Right cardiac atrium (tissue), 5 donors: ENCODE results near the gene LAMB4. TPM values are rescaled to one million over a fixed set of nuclear protein-coding genes. Genes with fewer than 3 reads are reported as not detected.

ENCODE experiments used
- ATAC-seq, 2 donors: fragments of 200-7000 bp; cut with Tn5 transposase; one replicate each; pipeline versions ENCODE4 v1.8.0 to v1.9.1; 2020; ENCODE audit warnings: moderate library complexity in 2 of 2, mild to moderate bottlenecking in 1 of 2
- DNase-seq, 3 donors: peaks; one replicate each; pipeline ENCODE4 v3.0.0-alpha.2; 2020
- H3K27ac ChIP-seq: one replicate; pipeline ENCODE4 v1.5.1; 2013; ENCODE audit warnings: mild to moderate bottlenecking, low read length, control low read depth, moderate library complexity
- H3K27me3 ChIP-seq: one replicate; pipeline ENCODE4 v1.6.1; 2013; ENCODE audit not compliant: control insufficient read depth, insufficient read depth
- H3K4me1 ChIP-seq: one replicate; pipeline ENCODE4 v1.6.1; 2013; ENCODE audit warnings: low read length; ENCODE audit not compliant: control insufficient read depth, insufficient read depth
- H3K4me3 ChIP-seq: one replicate; pipeline ENCODE4 v1.5.1; 2013; ENCODE audit warnings: low read length, control low read depth
- H3K9me3 ChIP-seq: one replicate; pipeline ENCODE4 v1.6.1; 2013; ENCODE audit warnings: low read length; ENCODE audit not compliant: control insufficient read depth
- WGBS: extraction: QIAGEN DNeasy Blood & Tissue Kit; methylation state at CpG from one replicate; pipeline ENCODE4 v1.1.7; 2013; 5-methylcytosine and 5-hydroxymethylcytosine counted together
- intact Hi-C, 4 donors: fragments of 100-400 bp; cut with DNase I; formaldehyde crosslinking; loops; one replicate each; pipeline versions ENCODE4 v1.11.0 to v1.14.0; 2022 to 2023
- long read RNA-seq, 4 donors: library from polyadenylated mRNA; unstranded; transcript quantifications; one replicate each; pipeline ENCODE4 v2.0.0, GENCODE V29; 2020 to 2021
- polyA plus RNA-seq: library from polyadenylated mRNA; stranded (reverse); fragments of 200-250 nt; gene quantifications from one replicate; pipeline ENCODE4 v1.2.3, GENCODE V29; 2013
- total RNA-seq, 4 donors: library from RNA; stranded (reverse); fragmentation: NEBNext Ultra II Directional; extraction: Animal tissue kit (Norgen Biotek cat#: 25700); gene quantifications; one replicate each; pipeline ENCODE4 v1.2.1, GENCODE V29; 2021
- donor health status: healthy with polysubstance abuse.
- donor health status: DM: no; HTN: yes; CAD: no.
- donor health status: DM: no; HTN: no; CAD: no.
- donor health status: DM: no; HTN: yes; CAD: no; lungs with severe emphysema.
- donor health status: DM: yes; HTN: yes; CAD: no.

The LAMB4 gene, protein sequence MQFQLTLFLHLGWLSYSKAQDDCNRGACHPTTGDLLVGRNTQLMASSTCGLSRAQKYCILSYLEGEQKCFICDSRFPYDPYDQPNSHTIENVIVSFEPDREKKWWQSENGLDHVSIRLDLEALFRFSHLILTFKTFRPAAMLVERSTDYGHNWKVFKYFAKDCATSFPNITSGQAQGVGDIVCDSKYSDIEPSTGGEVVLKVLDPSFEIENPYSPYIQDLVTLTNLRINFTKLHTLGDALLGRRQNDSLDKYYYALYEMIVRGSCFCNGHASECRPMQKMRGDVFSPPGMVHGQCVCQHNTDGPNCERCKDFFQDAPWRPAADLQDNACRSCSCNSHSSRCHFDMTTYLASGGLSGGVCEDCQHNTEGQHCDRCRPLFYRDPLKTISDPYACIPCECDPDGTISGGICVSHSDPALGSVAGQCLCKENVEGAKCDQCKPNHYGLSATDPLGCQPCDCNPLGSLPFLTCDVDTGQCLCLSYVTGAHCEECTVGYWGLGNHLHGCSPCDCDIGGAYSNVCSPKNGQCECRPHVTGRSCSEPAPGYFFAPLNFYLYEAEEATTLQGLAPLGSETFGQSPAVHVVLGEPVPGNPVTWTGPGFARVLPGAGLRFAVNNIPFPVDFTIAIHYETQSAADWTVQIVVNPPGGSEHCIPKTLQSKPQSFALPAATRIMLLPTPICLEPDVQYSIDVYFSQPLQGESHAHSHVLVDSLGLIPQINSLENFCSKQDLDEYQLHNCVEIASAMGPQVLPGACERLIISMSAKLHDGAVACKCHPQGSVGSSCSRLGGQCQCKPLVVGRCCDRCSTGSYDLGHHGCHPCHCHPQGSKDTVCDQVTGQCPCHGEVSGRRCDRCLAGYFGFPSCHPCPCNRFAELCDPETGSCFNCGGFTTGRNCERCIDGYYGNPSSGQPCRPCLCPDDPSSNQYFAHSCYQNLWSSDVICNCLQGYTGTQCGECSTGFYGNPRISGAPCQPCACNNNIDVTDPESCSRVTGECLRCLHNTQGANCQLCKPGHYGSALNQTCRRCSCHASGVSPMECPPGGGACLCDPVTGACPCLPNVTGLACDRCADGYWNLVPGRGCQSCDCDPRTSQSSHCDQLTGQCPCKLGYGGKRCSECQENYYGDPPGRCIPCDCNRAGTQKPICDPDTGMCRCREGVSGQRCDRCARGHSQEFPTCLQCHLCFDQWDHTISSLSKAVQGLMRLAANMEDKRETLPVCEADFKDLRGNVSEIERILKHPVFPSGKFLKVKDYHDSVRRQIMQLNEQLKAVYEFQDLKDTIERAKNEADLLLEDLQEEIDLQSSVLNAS (N-terminal part only)
- total RNA-seq (under 1 TPM in 1 of 4 donors, not detected in 3; 0.17 TPM), polyA plus RNA-seq (0.20 TPM)
- long read RNA-seq, donor 1: 0 reads
- long read RNA-seq, donor 2: 0 reads
- long read RNA-seq, donor 3: 0 reads
- long read RNA-seq, donor 4: 0 reads

DNA sequence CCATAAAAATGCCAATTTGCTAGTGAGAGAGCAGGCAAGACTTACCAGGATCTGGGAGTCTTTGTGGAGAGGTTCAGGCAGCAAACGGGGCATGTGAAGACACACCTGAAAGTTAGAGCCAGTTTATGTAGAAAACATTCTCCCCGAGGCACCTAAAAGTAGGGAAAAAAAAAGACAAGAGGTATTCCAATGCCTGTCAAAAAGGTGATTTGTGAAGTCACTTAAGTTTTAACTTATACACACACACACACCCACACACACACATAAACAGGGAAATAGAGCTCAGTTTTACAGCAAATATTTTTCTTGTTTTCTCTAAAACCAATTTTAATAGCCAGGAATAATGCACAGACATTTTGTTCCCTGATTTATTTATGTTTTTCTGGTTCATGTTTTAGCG is at the start of gene LAMB4:
TSS of gene LAMB4 (minus strand) at position 101 of the 400 bp plus-strand sequence. CDS start 7,197 bp downstream, outside the sequence.
- ATAC-seq: no peak
- 91% methylated on average over 3 of the region's 3 CpGs for WGBS

DNA sequence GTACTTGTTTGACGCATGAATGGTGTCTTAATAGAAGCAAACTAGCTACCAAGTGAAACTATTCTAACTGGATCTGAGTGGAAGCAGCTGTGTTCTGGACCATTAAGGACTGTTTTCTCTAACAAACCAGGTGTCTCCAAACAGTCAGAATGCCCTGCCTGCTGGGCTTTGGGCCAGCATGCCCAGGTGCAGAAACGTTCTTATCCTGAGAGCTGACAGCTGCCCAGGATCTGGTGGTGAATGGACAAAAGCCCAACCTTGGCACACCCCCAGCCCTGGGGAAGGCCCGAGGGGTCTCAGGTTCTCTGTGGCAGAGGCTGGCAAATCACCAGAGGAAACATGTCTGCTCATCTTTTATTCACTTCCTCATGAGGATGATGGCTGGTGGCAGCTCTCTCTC is 48.2 kb upstream of the LAMB4 start:
- intact Hi-C loops: no loop called here
- Histone ChIP-seq H3K27me3 (no peaks in the 10 kb centered on the region), H3K4me1 (no peaks in the 10 kb centered on the region), H3K9me3 (no peaks in the 10 kb centered on the region), H3K27ac (no peak overlapping the region), H3K4me3 (no peak overlapping the region)
- ATAC-seq: no peak
- DNase-seq: no peak
- WGBS: 53% methylated on average over 3 of the region's 3 CpGs

More for the DNA sequence above, at the start of gene LAMB4:
- intact Hi-C loops: no loop called here
- no peak for DNase-seq
- no peaks in the 10 kb centered on the region for H3K9me3 ChIP-seq
- no peaks in the 10 kb centered on the region for H3K4me1 ChIP-seq
- H3K4me3 ChIP-seq: no peak within 1 kb of the TSS
- no peak within 1 kb of the TSS for H3K27ac ChIP-seq
- H3K27me3 ChIP-seq: no peaks in the 10 kb centered on the region

DNA sequence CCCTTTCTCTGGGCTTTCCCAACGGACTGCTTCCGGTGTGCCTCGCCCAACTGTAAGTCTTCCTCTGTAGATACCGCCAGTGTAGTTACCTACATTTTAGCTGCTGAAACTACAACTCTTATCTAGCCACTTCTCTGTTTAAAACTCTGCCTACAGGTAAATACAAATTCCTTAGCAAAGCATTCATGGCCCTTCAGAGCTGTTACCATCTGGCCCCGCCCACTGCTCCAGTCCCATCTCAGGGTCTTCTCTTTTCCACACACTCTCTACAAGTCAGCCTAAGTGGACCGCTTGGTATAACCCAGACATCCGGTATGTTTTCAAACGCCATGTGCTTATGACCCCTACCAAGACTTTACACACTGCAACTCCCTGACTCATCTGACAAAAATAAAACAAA is 41.0 kb upstream of the LAMB4 start:
- Histone ChIP-seq H3K9me3 (no peaks in the 10 kb centered on the region), H3K27ac (no peak overlapping the region), H3K4me3 (no peak overlapping the region), H3K4me1 (no peaks in the 10 kb centered on the region), H3K27me3 (no peaks in the 10 kb centered on the region)
- ATAC-seq (no peak), DNase-seq (no peak)
- WGBS: 91% methylated on average over 8 of the region's 8 CpGs
- intact Hi-C loops: no loop called here

DNA sequence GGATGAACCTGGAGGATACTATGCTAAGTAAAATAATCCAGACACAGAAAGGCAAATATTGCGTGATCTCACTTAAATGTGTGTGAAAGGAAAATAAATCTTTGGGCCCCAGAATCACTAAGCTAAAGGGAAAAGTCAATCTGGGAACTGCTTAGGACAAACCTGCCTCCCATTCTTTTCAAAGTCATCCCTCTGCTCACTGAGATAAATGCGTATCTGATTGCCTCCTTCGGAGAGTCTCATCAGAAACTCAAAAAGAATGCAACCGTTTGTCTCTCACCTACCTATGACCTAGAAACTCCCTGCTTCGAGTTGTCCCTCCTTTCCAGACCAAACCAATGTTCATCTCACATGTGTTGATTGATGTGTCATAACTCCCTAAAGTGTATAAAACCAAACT is 40.1 kb upstream of the LAMB4 start:
- DNase-seq (no peak), ATAC-seq (no peak)
- Histone ChIP-seq H3K4me1 (no peaks in the 10 kb centered on the region), H3K27me3 (no peaks in the 10 kb centered on the region), H3K9me3 (no peaks in the 10 kb centered on the region), H3K4me3 (no peak overlapping the region), H3K27ac (no peak overlapping the region)
- 67% methylated on average over 5 of the region's 5 CpGs for WGBS
- intact Hi-C loops: no loop called here

DNA sequence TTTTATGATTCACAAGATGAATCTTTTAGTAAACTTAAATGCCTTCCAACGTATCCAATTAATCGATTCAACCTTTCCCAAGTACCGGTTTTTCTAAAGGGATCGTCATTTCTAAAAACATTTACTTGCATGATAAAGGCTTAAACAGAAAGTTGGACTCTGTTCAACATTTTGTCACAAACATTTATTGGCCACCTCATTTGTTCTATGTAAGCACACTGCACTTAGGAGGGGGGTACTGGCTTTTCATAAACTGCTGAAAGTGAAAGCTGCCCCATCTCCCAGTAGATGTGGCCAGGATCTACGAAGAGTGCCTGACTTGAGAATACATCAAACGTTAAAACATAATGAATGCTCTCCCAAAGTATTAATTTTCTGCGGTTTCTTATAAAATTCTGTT is 37.3 kb upstream of the LAMB4 start:
- H3K4me3 ChIP-seq: peak overlapping the region; percentile 1
- H3K27ac ChIP-seq: no peak overlapping the region
- H3K27me3 ChIP-seq: no peaks in the 10 kb centered on the region
- intact Hi-C loops: no loop called here
- no peaks in the 10 kb centered on the region for H3K9me3 ChIP-seq
- DNase-seq (no peak), ATAC-seq (no peak)
- 54% methylated on average over 7 of the region's 7 CpGs for WGBS
- H3K4me1 ChIP-seq: no peaks in the 10 kb centered on the region

DNA sequence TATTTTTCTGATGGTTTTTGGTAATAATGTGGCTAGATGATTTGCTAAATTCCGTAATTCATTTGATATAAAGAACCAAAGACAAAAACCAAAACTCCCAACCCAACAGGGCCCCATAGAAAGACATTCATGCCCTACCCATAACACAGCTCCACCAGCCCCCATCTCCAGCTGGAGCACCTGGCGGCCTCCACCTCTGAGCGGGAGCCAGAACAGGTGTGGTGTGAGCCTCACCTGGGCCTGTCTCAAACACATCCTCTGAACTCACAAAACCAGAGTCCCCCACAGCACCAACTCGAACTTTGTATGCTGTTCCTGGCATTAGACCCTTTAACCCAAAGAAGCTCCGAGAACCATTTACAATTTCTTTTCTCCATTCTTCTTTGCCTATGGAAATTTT is 36.5 kb upstream of the LAMB4 start:
- ATAC-seq (no peak), DNase-seq (no peak)
- H3K4me3 ChIP-seq: no peak overlapping the region
- intact Hi-C loops: no loop called here
- no peaks in the 10 kb centered on the region for H3K4me1 ChIP-seq
- WGBS: 91% methylated on average over 5 of the region's 5 CpGs
- no peaks in the 10 kb centered on the region for H3K27me3 ChIP-seq
- H3K9me3 ChIP-seq: no peaks in the 10 kb centered on the region
- H3K27ac ChIP-seq: no peak overlapping the region

DNA sequence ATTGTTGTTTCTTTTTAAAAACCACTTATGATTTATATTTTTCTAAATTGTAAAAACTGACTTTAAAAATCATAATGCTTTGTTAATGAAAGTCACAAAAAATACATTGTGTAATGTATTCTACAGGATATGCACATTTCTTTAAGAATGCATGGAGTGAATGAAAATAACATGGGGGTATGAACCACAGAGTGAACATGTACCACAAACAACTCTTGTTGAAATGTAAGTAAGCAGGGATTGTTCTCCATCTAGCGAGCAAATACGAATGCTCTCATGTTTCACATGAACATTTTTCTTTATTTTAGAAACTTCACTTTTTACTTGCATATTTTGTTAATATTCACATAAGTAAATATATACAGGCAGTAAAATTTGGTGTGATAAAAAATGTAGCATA is 35.6 kb upstream of the LAMB4 start:
- no peak overlapping the region for H3K27ac ChIP-seq
- DNase-seq (no peak), ATAC-seq (no peak)
- intact Hi-C loops: no loop called here
- H3K9me3 ChIP-seq: no peaks in the 10 kb centered on the region
- no peaks in the 10 kb centered on the region for H3K27me3 ChIP-seq
- 90% methylated on average over 2 of the region's 2 CpGs for WGBS
- H3K4me3 ChIP-seq: no peak overlapping the region
- H3K4me1 ChIP-seq: no peaks in the 10 kb centered on the region

DNA sequence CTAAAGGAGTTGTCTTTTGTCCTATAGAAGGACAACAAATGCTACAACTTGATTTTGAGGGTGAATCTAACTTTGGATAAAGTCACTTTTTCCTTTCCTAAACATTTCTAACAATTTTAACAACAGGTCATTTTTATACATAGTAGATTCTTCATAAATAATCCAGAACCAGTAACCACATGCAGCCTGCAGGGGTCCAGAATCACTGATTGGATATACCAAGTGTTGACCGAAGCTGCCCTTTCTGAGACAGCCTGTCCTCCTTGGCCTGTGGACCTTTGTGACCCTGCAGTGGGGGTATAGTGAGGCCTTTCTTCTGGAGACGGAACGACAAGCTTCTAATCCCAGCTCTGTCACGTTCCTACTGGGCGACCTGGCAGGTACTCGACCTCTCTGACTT is 34.8 kb upstream of the LAMB4 start:
- WGBS: 70% methylated on average over 6 of the region's 6 CpGs
- no peak overlapping the region for H3K27ac ChIP-seq
- intact Hi-C loops: no loop called here

DNA sequence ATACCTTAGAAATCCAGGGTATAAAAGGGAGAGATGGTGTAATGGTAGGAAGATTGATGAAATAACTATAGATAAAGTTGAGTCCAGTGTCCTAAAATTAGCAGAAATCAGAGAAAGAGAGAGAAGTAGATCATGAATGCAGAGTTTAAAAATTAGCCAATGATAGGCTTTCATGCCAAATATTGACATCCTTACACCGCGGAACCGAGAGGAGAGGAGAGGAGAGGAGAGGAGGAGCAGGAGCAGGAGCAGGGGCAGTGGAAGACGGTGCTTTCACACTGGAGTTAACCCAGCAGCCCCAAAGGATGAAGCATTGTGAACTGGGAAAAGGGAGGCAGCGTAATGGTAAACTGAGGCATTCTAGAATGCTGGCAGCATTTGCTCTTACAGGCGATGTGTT is 34.2 kb upstream of the LAMB4 start:
- H3K27me3 ChIP-seq: no peaks in the 10 kb centered on the region
- H3K27ac ChIP-seq: no peak overlapping the region
- no peaks in the 10 kb centered on the region for H3K4me1 ChIP-seq
- intact Hi-C loops: no loop called here
- no peaks in the 10 kb centered on the region for H3K9me3 ChIP-seq
- ATAC-seq: no peak
- no peak for DNase-seq
- H3K4me3 ChIP-seq: no peak overlapping the region
- 71% methylated on average over 6 of the region's 6 CpGs for WGBS

More for the DNA sequence above, 34.8 kb upstream of the LAMB4 start:
- no peak for ATAC-seq
- H3K4me3 ChIP-seq: no peak overlapping the region
- H3K9me3 ChIP-seq: no peaks in the 10 kb centered on the region
- H3K4me1 ChIP-seq: no peaks in the 10 kb centered on the region
- no peaks in the 10 kb centered on the region for H3K27me3 ChIP-seq
- no peak for DNase-seq

DNA sequence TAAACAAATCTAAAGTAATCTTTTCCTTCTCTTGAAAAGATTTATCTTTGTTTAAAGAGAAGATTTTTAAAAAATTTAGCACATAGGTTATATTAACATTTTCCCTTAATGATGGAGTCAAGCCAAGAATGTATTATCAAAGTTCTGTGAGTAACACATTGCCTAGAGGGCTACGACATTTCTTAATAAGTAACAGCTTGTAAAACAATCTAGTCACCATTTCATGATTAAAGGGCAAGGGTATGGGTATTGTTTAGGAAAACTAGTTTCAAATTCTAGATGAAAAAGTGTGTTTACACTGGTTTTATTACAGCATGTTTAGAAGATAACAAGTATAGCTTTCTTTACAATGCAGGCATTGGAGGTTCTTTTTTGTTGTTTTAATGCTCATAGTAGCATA is 28.6 kb upstream of the LAMB4 start:
- Histone ChIP-seq H3K9me3 (no peaks in the 10 kb centered on the region), H3K27ac (no peak overlapping the region), H3K4me3 (no peak overlapping the region), H3K4me1 (no peaks in the 10 kb centered on the region), H3K27me3 (no peaks in the 10 kb centered on the region)
- WGBS: 42% methylated on average over 1 of the region's 1 CpG
- intact Hi-C loops: no loop called here
- ATAC-seq (no peak), DNase-seq (no peak)
